GM19395 (cell line): ENCODE measurements around the gene CELSR1.

Experiments
- ATAC-seq: cut with Tn5 transposase; IDR thresholded peaks from one replicate; pipeline ENCODE4 v1.9.1; 2021; ENCODE audit warnings: mild to moderate bottlenecking, moderate library complexity; ENCODE audit not compliant: unreplicated experiment

Gene CELSR1

DNA sequence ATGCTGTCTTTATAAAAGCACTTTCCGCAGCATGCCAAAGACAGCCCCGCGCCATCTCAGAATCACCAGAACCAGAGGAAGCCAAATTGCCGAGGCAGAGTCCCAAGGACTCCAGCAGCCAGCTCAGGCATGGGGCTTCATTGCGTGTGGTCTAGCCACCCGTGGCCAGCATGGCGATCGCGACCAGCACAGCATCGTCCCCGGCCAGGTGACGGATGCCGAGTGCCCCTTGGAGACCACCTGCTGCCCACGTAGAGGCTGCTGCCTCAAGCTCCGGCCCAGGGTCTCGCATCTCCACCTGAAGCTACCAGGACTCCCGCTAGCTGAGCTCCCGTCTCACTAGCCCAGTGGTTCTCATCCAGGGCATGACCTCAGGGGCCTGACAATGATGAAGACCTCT lies 109.2 kb downstream of the CELSR1 start:
- ATAC-seq: no peak

DNA sequence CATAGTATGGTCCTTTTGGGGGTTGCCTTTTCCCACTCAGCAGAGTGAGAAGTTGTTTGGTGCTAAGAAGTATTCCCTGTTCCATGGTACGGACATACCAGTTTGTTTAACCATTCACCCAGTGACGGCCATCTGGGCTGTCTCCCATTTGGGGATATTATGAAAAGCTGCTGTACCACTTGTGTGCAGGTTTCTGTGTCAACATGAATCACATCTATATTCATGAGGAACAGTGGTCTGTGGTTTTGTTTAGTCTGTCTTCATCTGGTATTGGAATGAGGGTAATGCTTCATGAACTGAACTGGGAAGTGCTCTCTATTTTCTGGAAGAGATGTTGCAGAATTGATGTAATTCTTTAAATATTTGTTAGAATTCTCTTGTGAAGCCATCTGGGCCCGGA lies 112.4 kb downstream of the CELSR1 start:
- ATAC-seq: no peak

DNA sequence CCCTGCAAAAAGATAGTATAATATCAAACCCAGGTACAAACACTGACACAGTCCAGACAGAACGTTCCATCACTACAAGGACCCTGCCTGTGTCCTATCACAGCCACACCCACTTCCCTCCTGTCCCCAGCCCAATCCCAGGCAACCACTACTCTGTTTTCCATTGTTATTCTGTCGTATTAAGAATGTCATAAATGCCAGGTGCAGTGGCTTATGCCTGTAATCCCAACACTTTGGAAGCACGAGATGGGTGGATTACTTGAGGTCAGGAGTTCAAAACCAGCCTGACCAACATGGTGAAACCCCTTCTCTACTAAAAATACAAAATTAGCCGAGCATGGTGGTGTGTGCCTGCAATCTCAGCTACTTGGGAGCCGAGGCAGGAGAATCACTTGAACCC lies 112.9 kb downstream of the CELSR1 start:
- ATAC-seq: no peak

DNA sequence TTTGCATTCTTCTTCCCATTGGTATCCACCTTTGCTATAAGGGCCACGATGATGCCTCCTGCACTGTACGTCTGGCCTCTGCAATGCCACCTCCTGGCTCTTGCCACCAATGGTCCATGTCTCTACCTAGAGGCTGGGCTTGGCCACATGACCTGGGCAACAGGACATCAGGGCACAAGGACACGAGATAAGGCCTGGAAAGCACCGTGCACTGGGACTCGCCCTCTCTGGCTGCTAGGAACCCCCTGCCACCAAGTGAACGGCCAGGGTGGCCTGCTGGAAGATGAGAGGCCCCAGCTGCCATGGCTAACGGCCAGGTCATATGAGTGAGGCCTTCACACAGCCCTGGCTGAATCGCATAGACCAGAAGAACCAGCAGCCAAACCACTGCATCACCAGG lies 114.5 kb downstream of the CELSR1 start:
- no peak for ATAC-seq

DNA sequence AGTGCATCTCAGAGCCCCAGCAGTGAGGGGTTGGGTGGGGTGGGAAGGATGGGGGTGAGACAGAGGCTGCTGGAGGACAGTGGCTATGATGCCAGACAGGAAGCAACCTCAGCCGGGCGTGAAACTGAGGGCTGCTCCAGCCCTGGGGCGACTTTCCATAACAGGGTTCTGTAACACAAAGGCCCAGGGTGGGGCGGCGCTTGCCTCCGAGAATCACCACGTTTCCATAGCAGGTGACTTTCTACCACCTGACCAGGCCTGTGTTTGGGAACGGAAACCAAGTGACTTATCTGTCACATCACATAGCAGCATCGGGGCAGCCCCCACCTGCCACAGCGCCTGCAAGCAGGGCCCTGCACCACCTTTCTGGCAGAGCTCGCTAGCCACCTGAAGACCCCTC lies 116.2 kb downstream of the CELSR1 start:
- ATAC-seq: no peak

DNA sequence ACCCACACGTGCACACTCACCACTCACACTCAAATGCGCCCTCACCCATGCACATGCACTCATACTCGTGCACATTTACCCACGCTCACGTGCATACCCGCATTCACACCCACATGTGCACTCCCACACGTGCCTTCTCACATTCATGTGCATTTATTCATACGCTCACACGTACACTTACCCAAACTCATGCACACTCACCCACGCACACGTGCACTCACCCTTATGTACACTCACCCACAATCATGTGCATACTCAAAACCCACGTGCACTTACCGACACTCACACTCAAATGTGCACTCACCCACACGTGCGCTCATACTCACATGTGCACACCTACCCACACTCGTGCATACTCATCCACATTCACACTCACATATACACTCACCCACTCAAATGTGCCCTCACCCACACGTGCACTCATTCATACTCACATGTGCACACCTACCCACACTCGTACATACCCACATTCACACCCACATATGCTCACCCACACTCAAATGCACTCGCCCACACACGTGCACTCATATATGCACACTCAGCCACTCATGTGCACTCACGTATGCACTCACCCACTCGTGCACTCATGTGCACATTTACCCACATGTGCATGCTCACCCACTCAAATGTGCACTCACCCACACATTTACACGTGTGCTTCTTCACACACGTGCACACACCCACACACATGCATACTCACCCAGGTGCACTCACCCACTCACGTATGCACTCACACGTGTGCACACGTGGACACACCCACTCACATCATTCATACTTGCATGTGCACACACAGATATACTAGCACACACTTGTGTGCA lies 117.5 kb downstream of the CELSR1 start:
- no peak for ATAC-seq

DNA sequence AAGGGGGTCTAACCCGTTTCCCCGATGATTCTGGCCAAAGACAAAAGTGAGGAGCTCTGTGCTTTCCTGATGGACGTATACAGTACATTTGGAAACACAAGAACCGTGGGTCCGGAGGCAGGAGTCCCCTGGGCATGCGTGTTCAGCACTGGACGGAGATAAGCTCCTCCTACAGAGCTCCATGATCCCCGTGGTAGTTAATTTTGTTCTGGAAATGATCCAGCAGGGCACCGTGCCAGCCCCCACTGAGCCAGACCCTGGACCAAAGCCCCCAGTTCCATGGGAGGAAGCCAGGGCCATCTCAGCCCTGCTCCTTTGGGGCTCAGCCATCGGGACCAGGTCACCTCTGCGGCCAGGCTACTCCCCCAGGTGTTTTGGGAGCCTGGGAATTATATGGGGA lies 118.6 kb downstream of the CELSR1 start:
- ATAC-seq: no peak

DNA sequence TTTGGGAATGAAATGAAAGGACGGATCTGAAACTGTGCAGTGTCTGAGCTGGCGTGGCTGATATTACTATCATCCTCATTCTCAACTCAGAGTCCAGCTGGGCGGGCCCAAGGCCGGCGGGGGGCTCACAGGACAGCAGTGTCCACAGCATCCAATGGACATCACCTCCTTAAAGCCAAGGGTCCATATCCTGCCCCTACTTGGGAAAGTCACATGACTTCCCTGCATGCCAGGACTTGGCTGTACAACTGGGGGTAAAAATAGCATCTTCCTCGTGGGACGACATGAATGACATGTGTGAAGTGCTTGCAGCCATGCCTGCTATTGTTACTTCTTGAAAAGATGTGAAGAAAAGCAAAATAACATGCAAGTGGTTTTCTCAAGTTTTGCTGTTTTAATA lies 119.7 kb downstream of the CELSR1 start:
- no peak for ATAC-seq

DNA sequence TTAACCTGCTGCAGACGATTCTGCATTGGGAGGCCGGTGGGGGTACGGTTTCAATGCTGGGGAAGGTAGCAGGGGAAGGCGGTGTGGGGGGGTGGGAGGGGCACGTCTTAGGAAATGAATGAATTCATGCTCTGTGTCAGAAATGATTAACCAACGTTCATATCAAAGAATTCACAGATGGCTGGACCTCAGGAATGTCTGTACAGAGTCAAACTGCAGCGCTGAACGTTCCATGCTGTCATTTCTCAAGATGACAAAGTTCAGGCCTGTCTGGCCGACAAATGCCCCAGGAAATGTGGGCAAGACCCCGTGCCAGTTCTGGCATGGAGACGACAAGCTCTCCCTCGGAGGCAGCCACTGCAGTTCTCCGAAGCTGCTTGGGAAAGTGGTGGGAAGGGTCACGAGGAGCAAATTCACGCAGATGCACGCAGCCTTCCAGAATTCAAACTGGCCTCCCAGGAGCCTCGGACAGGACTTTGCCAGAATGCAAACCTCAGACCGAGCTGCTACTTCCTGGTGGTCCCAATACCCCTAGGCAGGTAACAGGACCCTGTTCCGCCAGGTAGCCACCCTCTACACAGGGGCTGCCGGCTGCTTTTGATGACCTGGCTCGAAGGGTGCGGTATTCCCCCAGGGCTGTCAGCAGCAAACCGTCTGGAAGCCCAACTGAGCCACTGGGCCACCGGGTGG lies 120.4 kb downstream of the CELSR1 start:
- no peak for ATAC-seq

DNA sequence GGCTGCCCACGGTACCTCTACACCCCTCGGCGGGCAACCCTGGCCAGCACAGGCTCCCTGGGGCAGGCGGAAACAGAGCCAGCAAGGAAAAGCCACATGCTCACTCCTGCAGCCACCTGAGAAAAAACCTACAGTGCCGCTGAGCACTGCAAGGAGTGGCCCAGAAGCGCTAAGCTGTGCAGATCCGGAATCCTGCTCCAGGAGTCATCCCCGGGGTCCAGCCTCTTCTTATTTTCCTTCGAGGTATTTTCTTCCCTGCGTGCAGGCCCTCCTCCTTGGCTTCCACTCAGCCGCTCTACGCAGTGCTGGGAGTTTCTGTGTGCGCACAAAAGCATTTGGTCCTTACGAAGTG lies 120.9 kb downstream of the CELSR1 start:
- no peak for ATAC-seq

DNA sequence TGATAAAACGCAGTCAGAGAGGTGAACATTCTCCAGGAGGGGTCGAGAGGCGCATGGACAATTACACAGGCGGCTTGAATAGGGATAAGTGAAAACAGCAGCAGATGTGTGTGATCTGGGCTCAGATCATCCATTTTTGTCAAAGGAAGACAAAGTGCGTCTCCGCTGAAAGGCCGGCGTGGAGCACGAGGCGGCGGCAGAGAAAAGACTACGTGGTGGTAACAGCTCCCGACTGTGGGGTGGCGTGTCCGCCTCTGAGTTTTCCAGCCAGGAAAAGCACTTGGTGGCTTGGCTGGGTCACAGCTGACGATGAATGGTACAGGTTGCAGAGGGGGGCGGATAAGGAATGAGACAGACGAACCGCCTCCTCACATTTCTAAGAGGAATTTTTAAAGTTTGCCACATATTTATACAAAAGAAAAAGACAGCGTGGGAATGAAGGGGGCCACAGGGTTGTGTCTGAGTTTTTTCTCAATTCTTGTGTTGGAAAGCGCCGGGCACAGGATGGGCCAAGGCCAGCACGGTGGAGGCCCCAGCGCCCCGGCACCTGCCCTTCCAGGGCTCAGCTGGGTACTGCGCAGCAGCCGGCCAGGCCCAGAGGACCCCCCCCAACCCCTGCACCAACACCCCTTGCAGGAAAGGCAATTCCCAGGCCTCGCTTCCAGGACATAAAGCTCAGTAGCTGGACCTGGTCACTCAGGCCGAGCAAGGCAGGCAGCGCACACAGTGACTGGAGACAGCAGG lies 121.5 kb downstream of the CELSR1 start:
- no peak for ATAC-seq

DNA sequence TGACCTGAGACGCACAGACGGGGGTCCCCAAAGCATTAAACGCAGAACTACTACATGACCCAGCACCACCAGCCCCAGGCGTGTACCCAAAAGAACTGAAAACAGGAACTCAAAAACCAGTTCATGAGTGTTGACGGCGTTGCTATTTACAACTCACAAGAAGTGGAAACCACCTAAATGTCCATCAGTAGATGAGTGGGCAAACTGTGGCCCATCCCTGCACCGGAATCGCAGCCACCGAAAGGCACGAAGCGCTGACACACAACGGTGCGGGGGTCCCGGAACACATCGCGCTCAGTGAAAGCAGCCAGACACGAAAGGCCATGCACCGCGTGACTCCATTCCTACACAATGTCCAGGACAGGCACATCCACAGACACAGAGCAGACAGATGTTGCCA lies 122.7 kb downstream of the CELSR1 start:
- ATAC-seq: no peak

DNA sequence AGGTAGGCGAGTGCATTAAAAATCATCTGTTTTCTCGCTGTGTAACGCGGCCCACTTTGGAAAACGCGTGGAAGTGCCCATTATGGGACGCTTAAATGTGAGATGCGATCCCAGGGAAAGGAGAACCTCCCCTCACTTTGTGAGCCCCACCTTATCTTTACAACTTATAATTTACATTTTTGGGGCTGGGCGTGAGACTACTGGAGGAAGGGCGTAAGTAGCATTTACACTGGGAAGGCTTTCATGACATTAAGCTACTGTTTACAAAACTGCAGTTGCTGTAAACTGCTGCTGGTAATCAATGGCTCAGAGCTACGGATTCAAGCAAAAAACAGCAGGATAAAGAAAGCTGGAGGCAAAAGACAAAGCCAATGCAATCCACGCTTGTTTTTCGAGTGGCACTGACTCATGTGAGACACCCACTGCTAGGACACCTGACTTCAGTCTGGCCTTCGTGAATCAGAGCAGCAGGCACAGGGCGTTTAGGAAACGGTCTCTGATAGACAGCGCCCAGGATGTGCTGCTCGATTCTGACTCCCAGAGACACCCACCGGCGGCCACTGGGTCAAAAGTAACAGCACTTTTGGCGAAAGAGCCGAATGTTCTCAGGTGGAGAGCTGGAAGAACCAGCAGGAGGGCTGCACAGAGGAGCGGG lies 123.6 kb downstream of the CELSR1 start:
- ATAC-seq: no peak

DNA sequence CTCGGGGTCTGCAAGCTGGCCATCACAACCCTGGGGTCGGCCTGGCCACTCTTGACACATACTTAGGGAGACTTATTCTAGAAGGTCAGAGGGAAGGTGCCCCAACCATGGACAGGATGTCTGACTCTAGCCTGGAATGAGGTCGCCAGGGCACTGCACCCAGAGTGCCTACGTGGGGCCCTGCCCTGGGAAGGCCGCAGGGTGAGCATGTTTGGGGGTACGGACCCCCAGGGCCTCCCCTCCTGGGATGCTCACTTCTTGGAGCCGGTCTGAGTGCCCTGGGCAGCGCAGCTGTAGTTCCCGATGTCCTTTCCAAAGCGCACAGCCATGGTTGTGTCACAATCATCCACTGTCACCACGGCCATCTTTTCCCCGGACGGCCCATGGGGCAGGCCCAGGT lies 126.1 kb downstream of the CELSR1 start:
- ATAC-seq: no peak

DNA sequence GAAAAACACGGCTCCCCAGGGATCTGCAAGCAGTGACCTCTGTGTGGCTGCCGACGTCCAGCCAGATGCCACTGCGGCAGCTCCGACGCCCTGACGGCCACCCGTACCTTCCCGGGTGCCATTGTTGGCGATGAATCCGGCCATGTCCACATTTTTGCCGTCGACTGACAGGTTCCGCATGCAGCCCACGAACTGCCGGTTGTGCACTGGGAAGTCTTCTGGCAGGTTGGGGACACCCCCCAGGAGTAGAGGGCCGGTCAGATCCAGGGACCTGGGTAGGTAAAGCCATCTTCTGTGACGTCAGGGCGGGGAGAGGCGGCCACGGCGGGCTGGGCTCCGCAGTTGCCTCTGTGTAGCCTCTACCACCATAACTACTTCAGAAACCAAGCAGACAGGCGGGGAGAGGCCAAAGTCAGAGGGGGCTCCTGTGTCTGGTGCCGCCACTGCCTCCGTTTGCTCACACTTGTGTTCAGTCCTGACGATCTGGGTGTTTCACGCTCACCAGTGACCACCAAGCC lies 127.1 kb downstream of the CELSR1 start:
- no peak for ATAC-seq

DNA sequence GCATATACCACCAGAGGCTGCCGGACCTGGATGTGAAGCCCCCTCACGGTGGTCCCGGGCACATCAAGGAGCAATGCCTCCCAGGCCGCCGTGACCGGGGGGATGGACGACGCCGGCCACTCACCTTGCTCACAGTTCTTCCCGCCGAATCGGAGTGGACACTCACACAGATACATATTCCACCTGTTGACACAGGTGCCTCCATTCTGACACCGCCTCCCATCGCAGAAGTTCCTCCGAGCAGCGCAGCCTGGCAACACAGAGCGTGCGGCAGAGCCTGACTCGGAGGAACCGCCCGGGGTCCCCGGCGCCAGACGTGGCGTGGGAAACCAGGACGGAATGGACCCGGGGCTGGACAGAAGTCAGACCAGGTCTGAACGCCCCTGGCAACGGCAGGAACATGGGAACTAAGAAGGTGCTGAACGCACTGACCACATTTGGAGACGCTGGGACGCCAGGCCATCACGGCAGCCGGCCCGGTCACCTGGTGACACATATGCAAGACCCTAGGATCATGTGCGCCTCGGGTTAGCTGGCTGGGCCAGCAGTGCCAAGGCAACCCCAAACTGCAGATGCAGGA lies 127.7 kb downstream of the CELSR1 start:
- ATAC-seq: no peak

DNA sequence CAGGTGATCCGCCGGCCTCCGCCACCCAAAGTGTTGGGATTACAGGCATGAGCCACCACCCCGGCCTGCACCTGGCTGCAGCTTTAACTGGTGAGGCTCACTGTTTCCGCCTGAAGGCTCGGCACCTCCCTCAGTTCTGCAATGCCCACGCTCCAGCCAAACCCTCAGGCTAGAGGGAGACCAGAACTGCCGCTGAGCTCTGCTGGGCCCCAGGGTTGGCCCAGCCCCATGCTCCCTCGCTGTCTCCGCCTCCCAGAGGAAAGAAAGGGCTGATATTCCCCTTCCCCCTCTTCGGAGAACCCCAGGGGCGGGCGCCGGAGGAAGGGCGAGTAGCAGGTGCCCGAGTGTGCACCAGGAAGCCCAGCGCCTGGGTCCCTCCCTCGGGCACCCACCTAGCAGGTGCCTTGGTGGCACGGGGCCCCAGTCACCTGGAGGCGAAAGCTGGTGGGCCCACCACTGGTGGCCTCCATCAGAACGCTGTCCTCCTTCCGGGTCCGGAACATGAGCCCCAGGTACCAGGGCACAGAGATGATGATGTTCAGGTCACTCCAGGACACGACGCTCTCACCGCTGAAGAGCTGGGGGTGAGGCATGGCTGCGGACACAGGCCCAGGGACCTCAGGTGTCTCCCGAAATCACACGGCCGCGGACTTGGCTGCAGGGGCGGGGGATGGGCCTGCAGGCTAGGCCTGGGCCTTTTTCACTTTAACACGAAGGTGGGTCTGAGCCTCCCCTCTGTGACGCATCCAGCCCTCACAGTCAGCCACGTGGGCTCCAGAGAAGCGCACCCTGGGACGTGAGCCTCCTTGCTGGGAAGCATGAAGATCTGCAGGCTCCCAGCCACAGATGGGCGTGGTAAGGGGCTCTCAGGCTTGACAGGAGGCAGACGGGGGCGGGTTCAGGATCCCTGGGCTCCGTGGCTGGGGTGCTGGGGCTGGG lies 128.6 kb downstream of the CELSR1 start:
- no peak for ATAC-seq

DNA sequence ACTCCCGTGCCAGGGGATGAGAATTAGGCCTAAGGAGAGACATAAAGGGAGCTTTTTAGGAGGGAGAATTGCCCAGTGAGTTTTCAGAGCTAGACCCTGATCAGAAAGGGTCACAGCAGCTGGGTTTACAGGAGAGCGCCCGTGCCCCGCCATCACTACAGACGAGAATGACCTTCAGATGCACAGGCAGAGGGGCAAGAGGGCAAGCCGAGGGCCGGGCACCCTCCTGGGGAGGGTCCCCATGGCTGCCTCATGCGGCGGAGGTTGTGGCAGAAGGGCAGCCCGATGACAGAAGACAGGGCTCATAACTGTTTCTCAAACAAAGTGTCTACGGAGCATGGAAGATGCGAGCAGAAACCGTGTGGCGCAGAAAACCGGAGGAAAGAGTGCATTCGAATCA lies 129.7 kb downstream of the CELSR1 start:
- no peak for ATAC-seq

DNA sequence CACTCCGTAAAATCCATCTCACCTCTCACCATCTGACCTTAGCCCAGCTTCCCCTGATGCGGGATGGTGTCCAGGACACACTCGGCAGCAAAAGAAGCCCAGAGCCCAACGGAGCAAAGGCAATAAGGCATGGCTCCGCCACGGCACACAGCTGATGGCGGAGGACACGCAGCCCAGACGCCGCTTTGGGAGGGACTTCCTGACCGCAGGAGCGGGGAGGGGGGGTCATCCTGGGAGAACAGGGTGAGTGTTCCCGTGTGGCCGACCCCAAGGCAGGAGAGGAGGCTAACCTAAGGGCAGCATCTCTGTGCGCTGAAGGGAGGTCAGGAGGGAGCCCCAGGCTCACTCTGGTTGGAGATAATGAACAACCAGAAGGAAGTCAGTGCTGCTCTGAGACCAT lies 130.6 kb downstream of the CELSR1 start:
- no peak for ATAC-seq

DNA sequence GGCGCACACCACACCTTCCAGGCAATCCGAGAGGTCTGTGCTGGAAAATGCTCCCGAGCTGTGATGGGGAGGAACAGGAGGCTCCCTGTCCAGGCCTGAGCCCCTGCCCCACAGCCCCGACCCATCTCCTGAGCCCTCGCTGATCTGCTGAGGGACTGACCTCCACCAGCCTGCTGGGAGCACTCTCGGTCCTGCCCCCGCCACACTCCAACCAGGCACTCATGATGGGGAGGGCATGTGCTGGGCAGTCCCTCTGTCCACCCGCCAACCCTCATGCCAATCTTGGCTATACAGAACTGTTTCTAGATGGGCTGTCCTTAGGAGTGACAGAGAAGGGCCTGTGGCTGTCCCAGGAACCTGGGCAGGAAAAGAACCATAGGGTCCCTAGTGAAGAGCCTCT lies 131.1 kb downstream of the CELSR1 start:
- no peak for ATAC-seq
